BLaER1 (cell line): ENCODE data around the gene ZNF366.
A peak's percentile ranks its signal among the peaks of the same experiment; 100 is the strongest.

Source experiments
- H3K27ac ChIP-seq: shearing (Covaris generic); formaldehyde crosslinking; 2 replicates; pipeline ENCODE4 v1.8.1; 2022
- H3K27me3 ChIP-seq: shearing (Covaris generic); formaldehyde crosslinking; 2 replicates; pipeline ENCODE4 v1.8.1; 2022
- H3K36me3 ChIP-seq: shearing (Covaris generic); formaldehyde crosslinking; 2 replicates; pipeline ENCODE4 v1.8.1; 2022
- H3K4me1 ChIP-seq: shearing (Covaris generic); formaldehyde crosslinking; 2 replicates; pipeline ENCODE4 v1.8.1; 2022
- H3K4me2 ChIP-seq: shearing (Covaris generic); formaldehyde crosslinking; 2 replicates; pipeline ENCODE4 v1.8.1; 2022
- H3K4me3 ChIP-seq: shearing (Covaris generic); formaldehyde crosslinking; 2 replicates; pipeline ENCODE4 v1.8.1; 2022
- H3K9ac ChIP-seq: shearing (Covaris generic); formaldehyde crosslinking; 2 replicates; pipeline ENCODE4 v1.8.1; 2022
- H3K9me3 ChIP-seq: shearing (Covaris generic); formaldehyde crosslinking; 2 replicates; pipeline ENCODE4 v1.8.1; 2022
- H4K20me1 ChIP-seq: shearing (Covaris generic); formaldehyde crosslinking; 2 replicates; pipeline ENCODE4 v1.8.1; 2022
- Cebpa-rat ChIP-seq: shearing (Covaris generic); IDR thresholded peaks from 2 replicates; pipeline ENCODE4 v1.8.1; 2022

Gene ZNF366

DNA sequence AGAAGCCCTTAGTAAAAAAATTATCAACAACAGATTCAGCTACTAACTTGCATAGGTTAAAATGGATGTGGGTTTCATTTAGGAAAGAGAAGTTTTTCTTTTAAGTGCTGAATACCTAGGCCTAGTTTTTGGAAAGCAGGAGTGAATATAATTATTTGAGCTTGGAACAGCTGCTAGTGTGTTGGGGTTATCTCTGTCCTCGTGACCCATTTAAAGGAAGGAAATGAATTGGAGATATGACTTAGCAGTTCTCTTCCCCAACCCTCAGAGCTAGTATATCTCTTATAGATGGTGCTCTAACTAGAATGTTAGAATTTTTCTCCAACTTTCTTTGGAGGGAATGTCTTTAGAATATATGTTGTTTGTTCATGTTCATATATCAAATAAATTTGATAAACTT lies 38.6 kb downstream of the ZNF366 start:
- Histone ChIP-seq H3K36me3 (no peaks in the 10 kb centered on the region), H4K20me1 (no peaks in the 10 kb centered on the region), H3K4me2 (no peak overlapping the region), H3K9me3 (no peaks in the 10 kb centered on the region), H3K4me3 (no peak overlapping the region), H3K9ac (no peak overlapping the region), H3K27ac (no peak overlapping the region), H3K27me3 (no peaks in the 10 kb centered on the region), H3K4me1 (peaks cover 41% of the 10 kb centered on the region)
- TF ChIP-seq Cebpa-rat = no peak

DNA sequence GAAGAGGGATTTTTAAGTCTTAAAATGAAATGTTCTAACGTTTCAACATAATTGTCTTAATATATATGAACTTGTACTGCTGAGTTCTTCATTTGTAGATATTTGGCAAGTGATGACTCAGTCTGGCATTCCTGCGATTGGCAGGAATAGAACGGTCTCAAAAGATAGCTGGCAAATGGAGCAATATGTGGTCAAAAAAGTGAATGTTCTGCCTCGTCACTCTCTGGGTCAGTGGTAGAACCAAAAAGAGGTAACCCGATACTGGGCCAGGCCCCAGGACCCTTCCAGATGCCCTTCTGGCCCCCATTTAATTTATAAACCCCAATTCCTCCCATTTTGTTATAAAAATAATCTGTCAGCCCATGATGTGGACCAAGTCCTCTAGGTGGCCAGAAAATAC lies 39.2 kb downstream of the ZNF366 start:
- H3K27ac ChIP-seq = no peak overlapping the region
- H3K9me3 ChIP-seq = no peaks in the 10 kb centered on the region
- H4K20me1 ChIP-seq = no peaks in the 10 kb centered on the region
- no peak overlapping the region for H3K4me3 ChIP-seq
- H3K9ac ChIP-seq = no peak overlapping the region
- peaks cover 41% of the 10 kb centered on the region for H3K4me1 ChIP-seq
- H3K4me2 ChIP-seq = no peak overlapping the region
- no peaks in the 10 kb centered on the region for H3K27me3 ChIP-seq
- TF ChIP-seq Cebpa-rat = no peak
- no peaks in the 10 kb centered on the region for H3K36me3 ChIP-seq

DNA sequence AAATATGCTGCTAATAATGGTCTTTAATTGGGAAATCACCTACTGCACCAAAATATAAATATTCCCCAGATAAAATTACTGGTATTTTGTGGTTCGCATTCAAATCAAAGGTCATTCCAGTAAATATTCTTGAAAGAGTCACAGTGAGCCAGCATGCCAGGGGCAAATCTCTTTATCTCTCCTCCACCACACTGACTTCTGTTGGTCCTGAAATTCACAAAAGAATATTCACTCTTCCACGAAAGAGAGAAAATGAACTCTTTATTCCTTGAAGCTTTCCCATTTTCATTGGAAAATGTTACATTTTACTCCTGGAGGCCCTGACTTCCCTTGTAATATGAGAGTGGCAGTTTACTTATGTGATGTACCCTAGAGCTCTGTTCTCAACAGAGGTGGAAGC lies 39.7 kb downstream of the ZNF366 start:
- no peak for TF ChIP-seq Cebpa-rat
- H3K36me3 ChIP-seq = no peaks in the 10 kb centered on the region
- no peaks in the 10 kb centered on the region for H3K9me3 ChIP-seq
- H3K4me1 ChIP-seq = peaks cover 39% of the 10 kb centered on the region
- no peak overlapping the region for H3K4me3 ChIP-seq
- H4K20me1 ChIP-seq = no peaks in the 10 kb centered on the region
- H3K27me3 ChIP-seq = no peaks in the 10 kb centered on the region
- H3K4me2 ChIP-seq = no peak overlapping the region
- no peak overlapping the region for H3K9ac ChIP-seq
- no peak overlapping the region for H3K27ac ChIP-seq

DNA sequence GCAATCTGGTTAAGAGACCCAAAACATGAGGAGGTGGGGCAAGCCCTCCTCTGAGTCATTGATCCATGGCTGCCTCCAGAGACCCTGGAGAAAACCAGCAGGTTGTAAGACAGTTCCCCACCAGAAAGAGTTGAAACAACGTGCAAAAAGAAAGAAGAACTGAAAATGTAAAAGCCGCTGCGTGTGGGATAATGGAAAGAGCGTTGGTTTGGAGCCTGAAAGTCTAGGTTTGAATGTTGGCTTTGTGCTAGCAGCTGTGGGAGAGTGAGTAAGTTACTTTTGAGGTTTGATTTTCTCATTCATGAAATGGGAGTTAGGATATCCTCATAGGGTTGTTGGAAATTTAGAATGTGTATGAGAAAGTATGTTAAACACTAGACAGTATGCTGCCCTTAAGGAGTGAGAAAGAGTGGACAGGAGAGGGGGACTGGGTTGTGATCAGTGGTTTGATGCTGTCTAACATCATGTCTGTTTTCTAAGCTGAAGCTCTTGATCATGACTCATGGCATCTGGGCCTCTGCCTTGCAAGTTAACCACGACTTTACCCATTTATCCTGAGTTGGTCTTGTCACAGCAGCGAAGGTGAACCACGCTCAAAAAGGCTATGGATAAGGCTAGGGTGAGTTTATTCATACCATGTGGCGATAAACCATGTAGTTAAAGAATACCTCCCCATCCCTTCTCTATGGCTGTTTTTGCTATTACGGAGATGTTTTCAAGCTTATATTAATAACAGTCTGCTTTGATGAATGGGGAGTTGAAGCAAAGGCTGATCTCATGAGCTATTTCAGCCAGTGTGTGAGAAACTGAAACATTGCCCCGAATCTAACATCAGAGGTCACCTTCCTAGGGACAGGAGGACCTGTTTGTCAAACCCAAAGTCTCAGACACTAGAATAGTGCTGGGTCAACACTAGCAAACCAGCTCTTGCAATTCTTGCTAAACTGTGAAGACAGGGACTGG lies 41.3 kb downstream of the ZNF366 start:
- peak overlapping the region; percentile 7 for H3K27ac ChIP-seq
- no peak overlapping the region for H3K4me3 ChIP-seq
- no peak overlapping the region for H3K9ac ChIP-seq
- no peaks in the 10 kb centered on the region for H4K20me1 ChIP-seq
- peaks cover 37% of the 10 kb centered on the region for H3K4me1 ChIP-seq
- peak overlapping the region; percentile 58 for H3K4me2 ChIP-seq
- no peak for TF ChIP-seq Cebpa-rat
- H3K27me3 ChIP-seq = no peaks in the 10 kb centered on the region
- H3K9me3 ChIP-seq = peaks cover 4% of the 10 kb centered on the region
- no peaks in the 10 kb centered on the region for H3K36me3 ChIP-seq

DNA sequence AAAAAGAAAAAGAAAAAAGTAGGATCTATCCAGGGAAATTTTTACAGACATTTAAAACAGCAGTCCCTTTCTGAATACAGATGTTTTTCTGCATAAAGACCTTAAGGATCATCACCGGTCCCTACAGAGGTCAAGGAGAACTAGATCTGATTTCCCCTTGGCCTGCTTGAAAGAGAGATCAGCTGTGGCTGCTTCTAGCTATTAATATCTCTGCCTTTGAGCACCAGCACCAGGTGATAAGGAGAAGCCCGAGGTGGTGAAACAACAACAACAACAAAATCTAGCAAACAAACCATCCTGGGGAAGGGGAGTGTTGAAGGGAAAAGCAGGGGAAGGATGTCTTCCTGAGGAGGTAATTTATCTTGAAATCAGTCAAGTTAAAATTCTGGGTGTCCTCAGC lies 42.1 kb downstream of the ZNF366 start:
- no peak overlapping the region for H3K4me3 ChIP-seq
- H3K9me3 ChIP-seq = peaks cover 13% of the 10 kb centered on the region
- H3K9ac ChIP-seq = no peak overlapping the region
- H3K4me2 ChIP-seq = peak overlapping the region; percentile 58
- no peaks in the 10 kb centered on the region for H3K36me3 ChIP-seq
- H3K4me1 ChIP-seq = peaks cover 45% of the 10 kb centered on the region
- no peaks in the 10 kb centered on the region for H3K27me3 ChIP-seq
- no peak for TF ChIP-seq Cebpa-rat
- H3K27ac ChIP-seq = 0 out of 2 replicates have a peak overlapping the region, but pooled peaks have one; percentile 7
- no peaks in the 10 kb centered on the region for H4K20me1 ChIP-seq

DNA sequence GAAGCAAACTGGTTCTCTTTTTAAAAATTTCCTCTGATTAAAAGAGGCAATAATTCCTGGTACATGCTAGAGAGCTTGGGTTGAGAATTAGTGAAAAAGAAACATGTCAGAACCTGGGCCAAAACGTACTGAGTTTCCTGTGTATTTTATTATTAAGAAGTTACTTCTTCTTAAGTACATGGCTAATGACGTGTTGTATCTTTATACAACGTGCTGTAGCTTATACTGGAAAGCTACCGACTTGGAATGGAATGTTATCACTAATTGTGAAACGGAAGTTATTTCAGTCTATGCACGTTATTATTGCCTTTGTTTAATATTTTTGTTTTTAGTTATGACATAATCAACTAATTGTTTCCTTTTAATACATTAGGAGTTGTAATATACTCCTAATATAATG lies 43.1 kb downstream of the ZNF366 start:
- Histone ChIP-seq H3K27ac (no peak overlapping the region), H3K36me3 (no peaks in the 10 kb centered on the region), H3K9ac (no peak overlapping the region), H4K20me1 (no peaks in the 10 kb centered on the region), H3K9me3 (peaks cover 15% of the 10 kb centered on the region), H3K4me3 (no peak overlapping the region), H3K4me1 (peaks cover 51% of the 10 kb centered on the region), H3K4me2 (no peak overlapping the region), H3K27me3 (no peaks in the 10 kb centered on the region)
- no peak for TF ChIP-seq Cebpa-rat

DNA sequence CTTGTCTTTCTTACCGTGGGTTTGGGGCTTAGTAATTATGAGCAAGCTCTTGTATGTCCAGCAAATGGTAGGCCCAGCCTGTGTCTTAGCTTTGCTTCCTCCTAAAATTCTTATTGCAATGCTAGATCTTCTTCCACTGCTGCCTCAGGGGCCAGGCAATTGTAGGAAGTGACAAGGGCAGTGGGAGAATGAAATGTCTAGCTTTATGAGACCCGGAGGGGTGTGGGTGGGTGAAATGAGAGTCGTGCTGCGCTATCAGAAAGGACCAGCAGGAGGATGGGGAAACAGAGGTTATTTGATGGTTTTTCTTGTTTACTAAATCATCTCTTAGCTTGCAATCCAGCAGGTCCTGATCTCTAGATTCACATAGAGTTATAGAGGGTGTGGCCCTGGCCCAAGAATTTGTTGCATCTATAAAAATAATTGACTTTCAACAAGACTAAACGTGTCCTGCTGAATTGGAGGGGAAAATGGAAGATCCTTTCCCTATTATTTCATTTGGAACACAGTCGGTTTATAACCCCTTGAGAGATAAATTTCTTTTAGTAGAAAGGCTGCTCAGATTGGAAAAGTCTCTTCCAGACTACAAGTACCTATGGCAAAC lies 43.7 kb downstream of the ZNF366 start:
- Histone ChIP-seq H3K4me1 (peaks cover 50% of the 10 kb centered on the region), H3K27me3 (no peaks in the 10 kb centered on the region), H3K9me3 (peaks cover 15% of the 10 kb centered on the region), H4K20me1 (no peaks in the 10 kb centered on the region), H3K36me3 (no peaks in the 10 kb centered on the region), H3K9ac (no peak overlapping the region), H3K4me3 (no peak overlapping the region), H3K4me2 (no peak overlapping the region), H3K27ac (no peak overlapping the region)
- no peak for TF ChIP-seq Cebpa-rat

DNA sequence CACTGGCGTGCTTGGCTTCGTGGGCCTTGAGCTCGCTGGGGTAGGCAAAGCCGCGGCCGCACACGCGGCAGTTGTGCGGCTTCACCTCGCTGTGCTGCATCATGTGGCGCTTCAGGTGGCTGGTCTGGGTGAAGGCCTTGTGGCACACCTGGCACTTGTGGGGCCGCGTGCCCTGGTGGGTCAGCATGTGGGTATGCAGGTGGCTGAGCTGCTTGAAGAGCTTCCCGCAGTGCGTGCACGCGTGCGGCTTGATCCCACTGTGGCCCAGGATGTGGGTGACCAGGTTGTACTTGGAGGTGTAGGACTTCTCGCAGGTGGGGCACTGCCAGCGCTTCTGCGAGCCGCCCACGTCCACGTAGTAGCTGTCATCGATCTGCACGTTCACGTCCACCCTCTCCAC lies 46.8 kb downstream of the ZNF366 start:
- Histone ChIP-seq H3K4me1 (peaks cover 42% of the 10 kb centered on the region), H3K9me3 (peaks cover 19% of the 10 kb centered on the region), H3K4me3 (no peak overlapping the region), H4K20me1 (no peaks in the 10 kb centered on the region), H3K4me2 (peak overlapping the region; percentile 62), H3K36me3 (no peaks in the 10 kb centered on the region), H3K9ac (no peak overlapping the region), H3K27me3 (no peaks in the 10 kb centered on the region), H3K27ac (no peak overlapping the region)
- no peak for TF ChIP-seq Cebpa-rat

DNA sequence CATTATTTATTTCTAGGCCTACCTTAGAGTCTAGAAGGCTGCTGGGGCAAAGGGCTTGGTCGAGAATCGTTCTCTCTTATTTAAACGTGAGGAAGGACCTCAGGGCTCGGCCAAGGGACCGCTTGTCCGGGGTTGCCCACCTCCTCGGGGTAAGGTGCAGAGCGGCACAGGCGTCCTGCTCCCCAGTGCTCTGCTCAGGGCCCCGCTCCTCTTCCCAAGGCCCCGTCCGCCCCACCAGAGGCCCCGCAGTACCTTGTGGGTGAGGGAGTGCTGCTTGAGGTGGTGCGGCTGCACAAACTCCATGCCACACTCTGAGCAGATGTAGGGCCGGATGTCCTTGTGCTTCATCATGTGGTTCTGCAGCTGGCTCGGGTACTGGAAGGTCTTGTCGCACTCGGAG lies 47.3 kb downstream of the ZNF366 start:
- Histone ChIP-seq H3K27me3 (no peaks in the 10 kb centered on the region), H3K4me3 (no peak overlapping the region)
- TF ChIP-seq Cebpa-rat = no peak

DNA sequence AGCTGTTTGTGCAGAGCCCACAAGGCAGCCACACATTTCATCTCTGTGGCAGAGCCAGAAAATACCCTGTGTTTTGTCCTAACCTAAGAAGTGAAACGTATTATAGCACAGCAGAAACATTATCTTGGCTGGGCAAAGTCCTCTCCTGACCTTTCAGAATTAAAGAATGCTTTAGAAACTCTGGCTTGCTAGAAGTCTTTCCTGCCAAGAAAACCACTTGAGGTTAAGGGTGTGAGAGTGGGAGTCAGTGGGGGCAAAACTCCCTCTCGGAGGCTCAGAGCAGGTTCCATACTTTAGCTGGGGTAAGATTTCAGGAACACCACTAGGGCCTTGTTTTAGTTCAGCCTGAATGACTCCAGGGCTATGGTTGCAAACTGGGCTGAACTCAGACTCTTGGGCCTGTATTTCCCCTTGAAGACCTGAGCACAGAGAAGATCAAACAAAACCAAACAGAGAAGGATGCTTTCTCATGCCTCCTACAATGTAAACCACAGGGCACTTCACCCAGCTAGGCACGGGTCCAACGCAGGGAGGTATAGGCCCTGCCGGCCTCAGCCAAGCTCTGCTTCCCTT lies 48.0 kb downstream of the ZNF366 start:
- Histone ChIP-seq H3K4me2 (peak overlapping the region; percentile 18), H3K4me1 (peaks cover 38% of the 10 kb centered on the region), H3K36me3 (no peaks in the 10 kb centered on the region), H3K9me3 (peaks cover 21% of the 10 kb centered on the region), H3K27ac (no peak overlapping the region), H4K20me1 (no peaks in the 10 kb centered on the region), H3K27me3 (no peaks in the 10 kb centered on the region), H3K9ac (no peak overlapping the region), H3K4me3 (no peak overlapping the region)
- no peak for TF ChIP-seq Cebpa-rat

More for the DNA sequence above, 47.3 kb downstream of the ZNF366 start:
- Histone ChIP-seq H3K36me3 (no peaks in the 10 kb centered on the region), H3K9ac (no peak overlapping the region), H4K20me1 (no peaks in the 10 kb centered on the region), H3K4me1 (peaks cover 36% of the 10 kb centered on the region), H3K9me3 (peaks cover 19% of the 10 kb centered on the region), H3K4me2 (0 out of 2 replicates have a peak overlapping the region, but pooled peaks have one; percentile 18), H3K27ac (no peak overlapping the region)
